HG03558 (cell line): ENCODE data around the gene TDG.

Experiments used
- ATAC-seq: cut with Tn5 transposase; IDR thresholded peaks from one replicate; pipeline ENCODE4 v1.9.1; 2021; ENCODE audit warnings: moderate number of reproducible peaks; ENCODE audit not compliant: unreplicated experiment; ENCODE audit errors: extremely low read depth

TDG gene

DNA sequence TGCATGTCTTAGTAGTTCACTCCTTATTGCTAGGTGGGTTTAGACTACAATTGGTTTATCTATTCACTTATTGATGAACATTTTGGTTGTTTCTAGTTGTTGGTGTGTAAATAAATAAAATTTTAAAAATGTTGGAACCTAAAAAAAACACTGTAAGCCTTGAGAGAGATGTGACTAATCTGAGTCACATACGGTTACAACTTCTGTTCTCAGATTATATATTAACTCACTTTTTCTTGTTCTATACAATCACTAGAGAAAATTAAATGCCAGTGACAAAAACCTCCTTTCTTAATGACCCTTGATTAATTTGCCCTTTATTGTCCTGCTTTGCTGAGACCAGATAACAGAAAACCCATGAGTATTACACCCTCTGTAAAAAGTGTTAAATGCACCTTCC is 7.1 kb upstream of the TDG start:
- ATAC-seq, result no peak

GRCh38 chr12:103960616-103961227 is 5.0 kb upstream of the TDG start:
- no peak for ATAC-seq

GRCh38 chr12:103962493-103962892 is 3.2 kb upstream of the TDG start:
- ATAC-seq, result no peak

GRCh38 chr12:103964805-103965204 is 867 bp upstream of the TDG start:
- no peak for ATAC-seq

DNA sequence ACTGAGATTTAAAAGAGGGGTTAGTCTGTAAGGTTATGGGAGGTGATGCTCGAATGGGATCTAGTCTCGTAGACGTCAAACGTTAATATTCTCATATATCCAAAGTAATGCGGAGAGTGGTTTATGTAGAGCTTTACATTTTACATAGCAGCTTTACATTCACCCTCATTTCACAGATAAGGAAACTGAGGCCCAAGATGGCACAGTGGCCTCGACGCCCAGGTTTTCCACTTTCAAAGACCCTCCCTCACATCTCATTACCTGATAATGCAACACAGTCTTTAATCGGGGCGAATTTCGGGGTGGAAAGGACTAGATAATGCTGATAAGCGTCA is 450 bp upstream of the TDG start:
- ATAC-seq, result no peak

DNA sequence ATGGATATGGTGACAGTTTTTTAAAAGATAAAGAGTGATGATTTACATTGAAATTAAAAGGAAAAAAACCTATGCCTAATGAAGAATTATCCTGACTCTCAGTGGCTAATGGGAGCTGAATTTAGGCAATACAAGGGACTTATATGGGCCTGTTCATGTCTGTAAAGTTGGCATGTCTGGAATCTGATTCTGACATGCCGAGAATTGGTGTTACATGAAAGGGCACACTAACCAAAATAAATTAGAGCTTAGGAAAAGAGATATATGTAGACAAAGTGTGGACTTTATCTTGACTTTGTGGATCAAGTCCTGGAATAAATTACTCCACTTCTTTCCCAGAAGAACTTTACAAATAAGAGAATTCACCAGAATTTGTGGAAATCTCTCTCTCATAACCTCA is 1.1 kb downstream of the TDG start:
- ATAC-seq, result no peak

DNA sequence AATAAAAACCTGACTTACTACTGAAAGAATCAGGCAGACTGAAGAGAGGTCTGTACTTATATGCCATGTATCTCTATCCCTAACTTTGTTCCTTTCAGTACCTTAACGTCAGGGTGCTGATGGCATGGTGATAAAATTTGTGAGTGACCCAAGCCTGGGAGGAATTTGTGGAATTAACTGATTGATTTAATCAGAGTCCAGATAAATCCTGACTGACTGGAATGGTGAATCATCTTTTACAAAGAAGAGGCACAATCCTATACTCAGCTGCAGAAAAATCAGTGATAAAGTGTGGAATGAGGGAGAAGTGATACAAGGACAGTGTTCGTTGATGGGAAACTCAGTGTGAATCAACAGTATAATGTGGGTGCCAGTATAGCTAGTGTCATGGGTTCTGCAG is 3.7 kb downstream of the TDG start:
- no peak for ATAC-seq

GRCh38 chr12:103973909-103974308 is 8.2 kb downstream of the TDG start:
- ATAC-seq, result no peak

DNA sequence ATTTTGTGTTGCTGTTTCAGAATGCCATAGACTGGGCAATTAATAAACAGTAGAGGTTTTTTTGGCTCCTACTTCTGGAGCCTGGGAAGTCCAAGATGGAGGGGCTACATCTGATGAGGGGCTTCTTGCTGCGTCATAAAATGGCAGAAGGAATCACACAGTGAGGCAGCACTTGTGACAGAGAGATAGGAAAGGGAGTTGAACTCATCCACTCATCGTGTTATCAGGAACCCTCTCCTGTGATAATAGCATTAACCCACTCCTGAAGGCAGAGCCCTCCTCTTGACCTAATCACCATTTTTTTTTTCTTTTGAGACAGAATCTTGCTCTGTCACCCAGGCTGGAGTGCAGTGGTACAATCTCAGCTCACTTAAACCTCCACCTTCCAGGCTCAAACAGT is 9.7 kb downstream of the TDG start:
- no peak for ATAC-seq

- ATAC-seq, result no peak
Measured at GRCh38 chr12:103978384-103978982, 12.8 kb downstream of the TDG start.

DNA sequence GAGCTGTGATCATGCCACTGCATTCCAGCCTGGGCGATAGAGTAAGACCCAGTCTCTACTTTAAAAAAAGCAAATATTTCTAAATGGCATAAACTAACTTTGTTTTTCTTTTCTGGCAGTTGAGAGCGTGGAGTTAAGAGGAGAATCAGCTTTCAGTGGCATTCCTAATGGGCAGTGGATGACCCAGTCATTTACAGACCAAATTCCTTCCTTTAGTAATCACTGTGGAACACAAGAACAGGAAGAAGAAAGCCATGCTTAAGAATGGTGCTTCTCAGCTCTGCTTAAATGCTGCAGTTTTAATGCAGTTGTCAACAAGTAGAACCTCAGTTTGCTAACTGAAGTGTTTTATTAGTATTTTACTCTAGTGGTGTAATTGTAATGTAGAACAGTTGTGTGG is 21.2 kb downstream of the TDG start:
- ATAC-seq, result no peak

- no peak for ATAC-seq
Measured at GRCh38 chr12:103994235-103994634, 28.6 kb downstream of the TDG start.

GRCh38 chr12:103996595-103996994 is 30.9 kb downstream of the TDG start:
- ATAC-seq, result no peak

DNA sequence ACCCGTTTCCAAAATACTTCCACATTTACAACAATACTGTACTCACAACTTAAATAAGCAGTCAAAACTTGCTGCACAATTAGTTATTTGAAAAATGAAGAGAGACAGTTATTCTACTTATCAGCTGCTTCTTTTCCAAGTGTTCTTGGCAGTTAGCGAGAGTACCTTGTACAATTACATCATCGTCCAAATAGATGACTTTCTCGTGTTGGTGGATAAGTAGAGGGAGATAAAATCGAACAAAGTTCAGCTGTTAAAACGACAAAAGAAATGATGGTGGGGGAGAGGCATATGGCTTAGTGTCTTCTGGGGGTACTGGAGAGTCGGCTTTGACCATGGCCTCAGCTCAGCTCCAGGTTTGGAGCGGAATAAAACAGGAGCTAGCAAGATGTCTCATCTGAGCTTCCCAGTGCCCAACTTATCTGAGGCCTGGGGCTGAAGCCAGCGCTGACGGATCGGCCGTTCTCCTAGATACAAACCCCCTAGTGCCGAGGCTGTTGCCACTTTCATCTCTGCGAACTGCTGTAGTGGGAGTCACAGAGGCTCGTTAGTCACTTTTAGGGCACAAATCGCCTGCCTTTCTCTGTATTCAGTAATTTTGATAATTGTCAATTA is 31.7 kb downstream of the TDG start:
- no peak for ATAC-seq

DNA sequence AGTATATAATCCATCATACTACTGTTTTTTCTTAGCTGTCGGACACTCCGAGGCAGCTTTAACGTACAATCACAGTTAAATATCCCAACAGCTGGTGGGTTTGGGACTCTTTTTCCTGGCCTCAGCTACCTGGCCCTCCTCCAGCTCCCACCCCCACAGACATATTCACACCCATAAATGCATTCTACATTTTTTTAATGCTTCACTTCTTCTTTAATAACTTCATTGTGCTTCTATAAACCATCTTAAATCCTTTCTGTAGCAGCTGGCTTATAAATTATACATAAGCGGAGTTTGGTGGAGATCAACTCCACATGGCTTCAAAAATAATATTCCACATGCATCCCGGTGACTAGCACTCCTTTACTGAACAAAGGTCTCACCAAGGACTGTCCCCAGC is 33.3 kb downstream of the TDG start:
- no peak for ATAC-seq

GRCh38 chr12:104000807-104001434 is 35.2 kb downstream of the TDG start:
- ATAC-seq, result no peak

DNA sequence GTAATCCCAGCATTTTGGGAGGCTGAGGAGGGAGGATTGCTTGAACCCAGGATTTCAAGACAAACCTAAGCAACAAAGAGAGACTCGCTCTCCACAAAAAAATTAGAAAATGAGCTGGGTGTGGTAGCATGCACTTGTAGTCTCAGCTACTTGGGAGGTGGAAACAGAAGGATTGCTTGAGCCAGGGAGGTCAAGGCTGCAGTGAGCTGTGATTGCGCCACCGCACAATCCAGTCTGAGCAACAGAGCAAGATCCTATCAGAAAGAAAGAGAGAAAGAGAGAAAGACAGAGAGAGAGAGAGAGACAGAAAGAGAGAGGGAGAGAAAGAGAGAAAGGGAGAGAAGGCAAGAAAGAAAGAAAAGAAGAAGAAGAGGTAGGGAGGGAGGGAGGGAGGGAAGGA is 37.0 kb downstream of the TDG start:
- ATAC-seq, result no peak

GRCh38 chr12:104003596-104003995 is 37.9 kb downstream of the TDG start:
- no peak for ATAC-seq

DNA sequence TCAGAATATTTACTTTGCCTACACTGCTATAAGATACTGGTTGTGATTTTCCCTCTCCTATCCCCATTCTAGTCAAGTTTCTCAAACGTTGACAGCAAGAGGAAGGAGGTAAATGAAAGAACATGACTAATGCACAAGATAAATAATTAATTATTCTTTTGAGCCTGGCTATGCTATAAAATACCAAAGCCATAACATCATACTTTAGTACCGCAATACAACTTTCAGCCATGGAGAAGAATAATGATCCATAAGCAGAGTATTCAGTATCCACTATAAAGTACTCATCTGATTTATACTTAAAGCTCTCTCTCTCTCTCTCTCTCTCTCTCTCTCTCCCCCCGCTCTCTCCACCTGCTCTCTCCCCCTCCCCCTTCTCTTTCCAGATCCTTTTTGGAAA is 41.3 kb downstream of the TDG start:
- ATAC-seq, result no peak

GRCh38 chr12:104010121-104010520 is 44.4 kb downstream of the TDG start:
- no peak for ATAC-seq

DNA sequence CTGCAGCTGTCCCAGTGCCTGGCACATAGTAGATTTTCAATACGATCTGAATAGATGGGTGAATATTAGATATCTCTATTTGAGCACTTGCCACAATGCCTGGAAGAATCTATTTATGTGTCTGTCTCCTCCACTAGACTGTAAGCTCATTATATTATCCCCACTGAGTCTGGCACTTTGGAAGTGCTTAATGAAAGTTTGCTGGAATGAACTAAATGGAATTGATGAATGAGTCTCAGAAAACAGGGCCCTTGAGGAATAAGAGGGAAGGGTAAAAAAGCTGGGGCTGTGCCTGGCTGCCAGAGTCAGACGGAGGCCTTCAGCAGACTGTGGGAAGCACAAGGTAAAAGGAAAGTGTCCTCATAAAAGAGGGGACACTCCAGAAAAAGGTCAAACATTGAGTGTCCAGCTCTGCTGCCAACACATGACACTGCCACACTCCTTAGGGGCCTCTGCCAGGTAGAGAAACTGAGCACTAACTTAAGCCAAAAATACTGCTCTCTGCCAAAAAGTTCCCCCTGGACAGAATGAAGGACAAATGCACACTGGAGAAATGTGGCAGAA is 45.0 kb downstream of the TDG start:
- ATAC-seq, result no peak
